OCI-LY1 (cell line): ENCODE data around the gene MTX3.

Experiments
- H2AFZ ChIP-seq: fragments of 200-600 bp; sonication (generic), shearing (Covaris generic); 2 replicates; pipeline ENCODE4 v1.6.0; 2014; ENCODE audit warnings: antibody characterized with exemption, mild to moderate bottlenecking, low read length
- H3F3A ChIP-seq: fragments of 200-600 bp; sonication (generic), shearing (Covaris generic); 2 replicates; pipeline ENCODE4 v1.6.0; 2014; ENCODE audit warnings: mild to moderate bottlenecking, antibody characterized with exemption, low read length, moderate library complexity; ENCODE audit not compliant: insufficient read depth
- H3K27ac ChIP-seq: fragments of 200-600 bp; sonication (generic); 2 replicates; pipeline ENCODE4 v1.5.1; 2014; ENCODE audit warnings: low read length, mixed run types, mild to moderate bottlenecking, low read depth; ENCODE audit not compliant: poor library complexity, severe bottlenecking
- H3K27me3 ChIP-seq: fragments of 200-600 bp; sonication (generic); 2 replicates; pipeline ENCODE4 v1.6.0; 2014; ENCODE audit warnings: antibody characterized with exemption, mild to moderate bottlenecking, low read length, moderate library complexity; ENCODE audit not compliant: insufficient read depth
- H3K36me3 ChIP-seq: fragments of 200-600 bp; sonication (generic); 2 replicates; pipeline ENCODE4 v1.6.1; 2014; ENCODE audit warnings: mild to moderate bottlenecking, antibody characterized with exemption, low read length, moderate library complexity, mixed read lengths; ENCODE audit not compliant: insufficient read depth
- H3K4me1 ChIP-seq: fragments of 200-600 bp; sonication (generic); 2 replicates; pipeline ENCODE4 v1.5.1; 2014; ENCODE audit warnings: mild to moderate bottlenecking, low read length, moderate library complexity; ENCODE audit not compliant: insufficient read depth, severe bottlenecking
- H3K4me2 ChIP-seq: fragments of 200-600 bp; sonication (generic), shearing (Covaris generic); 2 replicates; pipeline ENCODE4 v1.6.1; 2014; ENCODE audit warnings: low read length
- H3K4me3 ChIP-seq: fragments of 200-600 bp; sonication (generic); 2 replicates; pipeline ENCODE4 v1.5.1; 2014; ENCODE audit warnings: low read length, low read depth, mild to moderate bottlenecking, mixed read lengths; ENCODE audit not compliant: poor library complexity, severe bottlenecking
- H3K79me2 ChIP-seq: fragments of 200-600 bp; shearing (Covaris generic); 2 replicates; pipeline ENCODE4 v1.6.1; 2016; ENCODE audit warnings: mixed run types, low read length, mixed read lengths; ENCODE audit not compliant: insufficient read depth
- H3K9ac ChIP-seq: fragments of 200-600 bp; sonication (generic), shearing (Covaris generic); 2 replicates; pipeline ENCODE4 v1.6.1; 2014; ENCODE audit warnings: mild to moderate bottlenecking, low read length, mixed read lengths
- H3K9me2 ChIP-seq: fragments of 200-600 bp; sonication (generic), shearing (Covaris generic); 2 replicates; pipeline ENCODE4 v1.6.1; 2014; ENCODE audit warnings: low read depth, mild to moderate bottlenecking, low read length, mixed read lengths
- H3K9me3 ChIP-seq: fragments of 200-600 bp; shearing (Covaris generic); 2 replicates; pipeline ENCODE4 v1.6.1; 2014; ENCODE audit warnings: low read length, mixed read lengths
- H4K20me1 ChIP-seq: fragments of 200-600 bp; sonication (generic), shearing (Covaris generic); 2 replicates; pipeline ENCODE4 v1.6.0; 2016; ENCODE audit warnings: mild to moderate bottlenecking, low read length; ENCODE audit not compliant: insufficient read depth
- CTCF ChIP-seq: fragments of 200-600 bp; sonication (generic), shearing (Covaris generic); IDR thresholded peaks from 2 replicates; pipeline ENCODE4 v1.5.1; 2017; ENCODE audit warnings: mild to moderate bottlenecking, antibody characterized with exemption, low read length, moderate library complexity, mixed read lengths
- EZH2 ChIP-seq: fragments of 200-600 bp; sonication (generic), shearing (Covaris generic); IDR thresholded peaks from 2 replicates; pipeline ENCODE4 v1.8.0; 2017; ENCODE audit warnings: borderline replicate concordance, mixed run types, mild to moderate bottlenecking, antibody characterized with exemption, low read length, moderate library complexity, mixed read lengths

The MTX3 gene

GRCh38 chr5:79929095-79929494 lies 62.0 kb downstream of the MTX3 start:
- Histone ChIP-seq H3K4me3 (no peak overlapping the region), H3K27ac (no peak overlapping the region), H3K4me1 (no peaks in the 10 kb centered on the region), H3K27me3 (0 out of 2 replicates have a peak, but pooled peaks cover 4% of the 10 kb centered on the region), H2AFZ (no peak overlapping the region), H3K36me3 (no peaks in the 10 kb centered on the region), H3K9me3 (no peaks in the 10 kb centered on the region), H3F3A (no peaks in the 10 kb centered on the region), H3K79me2 (no peaks in the 10 kb centered on the region), H3K9ac (no peak overlapping the region), H3K4me2 (no peak overlapping the region), H4K20me1 (no peaks in the 10 kb centered on the region), H3K9me2 (no peaks in the 10 kb centered on the region)
- TF ChIP-seq EZH2 (no peak), CTCF (no peak)
